ENCODE results near the gene CETN1. TPM values are rescaled to one million over a fixed set of nuclear protein-coding genes. Genes with fewer than 3 reads are reported as not detected.
A peak's percentile ranks its signal among the peaks of the same experiment; 100 is the strongest.

Gene CETN1
- total and polyA plus RNA-seq, 3 experiments from 2014 or later, result not detected

- peaks cover 9 to 19% (median 11%) of the 10 kb centered on the region in 3 donors for H3K4me1 Mint-ChIP-seq
- H3K36me3 Mint-ChIP-seq, result no peaks in the 10 kb centered on the region
- peaks cover 3 to 13% (median 7%) of the 10 kb centered on the region in 5 donors for H3K9me3 Mint-ChIP-seq
- Histone ChIP-seq H3K36me3 (ENCODE audit: insufficient read depth, low read length) (no peaks in the 10 kb centered on the region), H3K9me3 (ENCODE audit: low read length) (no peaks in the 10 kb centered on the region), H3K27ac (ENCODE audit: low read depth, low read length) (no peak overlapping the region), H3K27me3 (ENCODE audit: insufficient read depth, low read length, poor library complexity, severe bottlenecking) (no peaks in the 10 kb centered on the region), H3K4me3 (ENCODE audit: low read length) (no peak overlapping the region), H3K4me1 (ENCODE audit: insufficient read depth, low read length) (peaks cover 5% of the 10 kb centered on the region)
- no peak overlapping the region for H3K4me3 Mint-ChIP-seq
- H3K27me3 Mint-ChIP-seq, result peaks cover 13 to 44% of the 10 kb centered on the region in 2 donors
- H3K27ac Mint-ChIP-seq, result no peak overlapping the region
- DNase-seq, result no peak
- ChIA-PET POLR2A (no interaction called here), CTCF (no interaction called here)
Measured at GRCh38 chr18:595068-595467, 14.9 kb downstream of the CETN1 start.

- ChIA-PET POLR2A (no interaction called here), CTCF (no interaction called here)
- Histone ChIP-seq H3K4me3 (ENCODE audit: low read length) (no peak overlapping the region), H3K36me3 (ENCODE audit: insufficient read depth, low read length) (no peaks in the 10 kb centered on the region), H3K9me3 (ENCODE audit: low read length) (no peaks in the 10 kb centered on the region), H3K27me3 (ENCODE audit: insufficient read depth, low read length, poor library complexity, severe bottlenecking) (no peaks in the 10 kb centered on the region), H3K4me1 (ENCODE audit: insufficient read depth, low read length) (peaks cover 5% of the 10 kb centered on the region), H3K27ac (ENCODE audit: low read depth, low read length) (no peak overlapping the region)
- Mint-ChIP-seq H3K27me3 (peaks cover 13 to 46% of the 10 kb centered on the region in 2 donors), H3K36me3 (no peaks in the 10 kb centered on the region), H3K27ac (peak overlapping the region in 1 of 8 donors; percentile 27), H3K9me3 (peaks cover 0 to 10% (median 3%) of the 10 kb centered on the region in 5 donors), H3K4me3 (peak overlapping the region in 1 of 7 donors; percentile 30), H3K4me1 (peaks cover 9 to 19% (median 11%) of the 10 kb centered on the region in 3 donors)
- no peak for DNase-seq
Measured at GRCh38 chr18:595571-595970, 15.4 kb downstream of the CETN1 start.

GRCh38 chr18:596288-596881 is 16.2 kb downstream of the CETN1 start:
- no peak overlapping the region for H3K4me3 ChIP-seq (ENCODE audit: low read length)
- Mint-ChIP-seq H3K27me3 (peaks cover 15 to 54% of the 10 kb centered on the region in 2 donors), H3K27ac (peak overlapping the region in 4 of 8 donors; percentile 27 to 81 (median 52)), H3K9me3 (peaks cover 0 to 6% (median 2%) of the 10 kb centered on the region in 5 donors), H3K4me3 (peak overlapping the region in 5 of 7 donors; percentile 15 to 82 (median 23)), H3K4me1 (peaks cover 9 to 19% (median 11%) of the 10 kb centered on the region in 3 donors), H3K36me3 (no peaks in the 10 kb centered on the region)
- H3K9me3 ChIP-seq (ENCODE audit: low read length), result no peaks in the 10 kb centered on the region
- ChIA-PET CTCF (no interaction called here), POLR2A (no interaction called here)
- peak overlapping the region; percentile 12 for H3K27ac ChIP-seq (ENCODE audit: low read depth, low read length)
- peak in 1 of 5 donors; percentile 8 for DNase-seq
- H3K27me3 ChIP-seq (ENCODE audit: insufficient read depth, low read length, poor library complexity, severe bottlenecking), result no peaks in the 10 kb centered on the region
- no peaks in the 10 kb centered on the region for H3K36me3 ChIP-seq (ENCODE audit: insufficient read depth, low read length)
- peaks cover 5% of the 10 kb centered on the region for H3K4me1 ChIP-seq (ENCODE audit: insufficient read depth, low read length)

- no peak overlapping the region for H3K4me3 ChIP-seq (ENCODE audit: low read length)
- DNase-seq, result no peak
- POLR2A ChIA-PET, result no interaction called here
- Mint-ChIP-seq H3K36me3 (no peaks in the 10 kb centered on the region), H3K4me3 (no peak overlapping the region), H3K27ac (peak overlapping the region in 2 of 8 donors; percentile 29), H3K27me3 (peaks cover 15 to 53% of the 10 kb centered on the region in 2 donors), H3K9me3 (peaks cover 0 to 3% (median 2%) of the 10 kb centered on the region in 5 donors), H3K4me1 (peaks cover 9 to 19% (median 11%) of the 10 kb centered on the region in 3 donors)
- peaks cover 5% of the 10 kb centered on the region for H3K4me1 ChIP-seq (ENCODE audit: insufficient read depth, low read length)
- H3K27ac ChIP-seq (ENCODE audit: low read depth, low read length), result no peak overlapping the region
- no peaks in the 10 kb centered on the region for H3K27me3 ChIP-seq (ENCODE audit: insufficient read depth, low read length, poor library complexity, severe bottlenecking)
- CTCF ChIA-PET, result no interaction called here
- no peaks in the 10 kb centered on the region for H3K9me3 ChIP-seq (ENCODE audit: low read length)
- no peaks in the 10 kb centered on the region for H3K36me3 ChIP-seq (ENCODE audit: insufficient read depth, low read length)
Measured at GRCh38 chr18:598124-598589, 18.0 kb downstream of the CETN1 start.

GRCh38 chr18:600107-600506 is 19.9 kb downstream of the CETN1 start:
- peaks cover 5% of the 10 kb centered on the region for H3K4me1 ChIP-seq (ENCODE audit: insufficient read depth, low read length)
- no peak overlapping the region for H3K27ac Mint-ChIP-seq
- peaks cover 0 to 3% (median 2%) of the 10 kb centered on the region in 5 donors for H3K9me3 Mint-ChIP-seq
- peaks cover 9 to 19% (median 11%) of the 10 kb centered on the region in 3 donors for H3K4me1 Mint-ChIP-seq
- CTCF ChIA-PET, result no interaction called here
- no peaks in the 10 kb centered on the region for H3K36me3 Mint-ChIP-seq
- no peak overlapping the region for H3K27ac ChIP-seq (ENCODE audit: low read depth, low read length)
- DNase-seq, result no peak
- POLR2A ChIA-PET, result no interaction called here
- no peak overlapping the region for H3K4me3 Mint-ChIP-seq
- no peaks in the 10 kb centered on the region for H3K27me3 ChIP-seq (ENCODE audit: insufficient read depth, low read length, poor library complexity, severe bottlenecking)
- no peak overlapping the region for H3K4me3 ChIP-seq (ENCODE audit: low read length)
- H3K36me3 ChIP-seq (ENCODE audit: insufficient read depth, low read length), result no peaks in the 10 kb centered on the region
- H3K27me3 Mint-ChIP-seq, result peaks cover 11 to 39% of the 10 kb centered on the region in 2 donors
- H3K9me3 ChIP-seq (ENCODE audit: low read length), result no peaks in the 10 kb centered on the region

GRCh38 chr18:604771-605170 is 24.6 kb downstream of the CETN1 start:
- H3K27me3 Mint-ChIP-seq, result peaks cover 6 to 27% of the 10 kb centered on the region in 2 donors
- no peak overlapping the region for H3K4me3 Mint-ChIP-seq
- ChIA-PET POLR2A (no interaction called here), CTCF (no interaction called here)
- DNase-seq, result no peak
- Histone ChIP-seq H3K4me1 (ENCODE audit: insufficient read depth, low read length) (no peaks in the 10 kb centered on the region), H3K27ac (ENCODE audit: low read depth, low read length) (no peak overlapping the region), H3K9me3 (ENCODE audit: low read length) (no peaks in the 10 kb centered on the region), H3K4me3 (ENCODE audit: low read length) (no peak overlapping the region), H3K36me3 (ENCODE audit: insufficient read depth, low read length) (no peaks in the 10 kb centered on the region), H3K27me3 (ENCODE audit: insufficient read depth, low read length, poor library complexity, severe bottlenecking) (no peaks in the 10 kb centered on the region)
- no peaks in the 10 kb centered on the region for H3K4me1 Mint-ChIP-seq
- H3K36me3 Mint-ChIP-seq, result no peaks in the 10 kb centered on the region
- H3K9me3 Mint-ChIP-seq, result no peaks in the 10 kb centered on the region
- H3K27ac Mint-ChIP-seq, result no peak overlapping the region

- Mint-ChIP-seq H3K4me1 (no peaks in the 10 kb centered on the region), H3K27me3 (peaks cover 4 to 12% of the 10 kb centered on the region in 2 donors), H3K27ac (no peak overlapping the region), H3K9me3 (no peaks in the 10 kb centered on the region), H3K36me3 (no peaks in the 10 kb centered on the region), H3K4me3 (no peak overlapping the region)
- no peak overlapping the region for H3K27ac ChIP-seq (ENCODE audit: low read depth, low read length)
- no peak for DNase-seq
- no peaks in the 10 kb centered on the region for H3K4me1 ChIP-seq (ENCODE audit: insufficient read depth, low read length)
- no peaks in the 10 kb centered on the region for H3K9me3 ChIP-seq (ENCODE audit: low read length)
- no peak overlapping the region for H3K4me3 ChIP-seq (ENCODE audit: low read length)
- CTCF ChIA-PET, result interaction anchor here (1.2 kb wide), 1 partner anchor 18 kb away, joined by 3 read pairs; no protein-coding TSS in a partner anchor
- no peaks in the 10 kb centered on the region for H3K36me3 ChIP-seq (ENCODE audit: insufficient read depth, low read length)
- no peaks in the 10 kb centered on the region for H3K27me3 ChIP-seq (ENCODE audit: insufficient read depth, low read length, poor library complexity, severe bottlenecking)
- POLR2A ChIA-PET, result no interaction called here
Measured at GRCh38 chr18:607930-608329, 27.8 kb downstream of the CETN1 start.

GRCh38 chr18:610214-610928 is 30.2 kb downstream of the CETN1 start:
- ChIA-PET POLR2A (no interaction called here), CTCF (no interaction called here)
- no peaks in the 10 kb centered on the region for H3K4me1 Mint-ChIP-seq
- Histone ChIP-seq H3K9me3 (ENCODE audit: low read length) (no peaks in the 10 kb centered on the region), H3K36me3 (ENCODE audit: insufficient read depth, low read length) (no peaks in the 10 kb centered on the region), H3K27ac (ENCODE audit: low read depth, low read length) (no peak overlapping the region), H3K4me1 (ENCODE audit: insufficient read depth, low read length) (no peaks in the 10 kb centered on the region), H3K4me3 (ENCODE audit: low read length) (no peak overlapping the region), H3K27me3 (ENCODE audit: insufficient read depth, low read length, poor library complexity, severe bottlenecking) (no peaks in the 10 kb centered on the region)
- no peaks in the 10 kb centered on the region for H3K36me3 Mint-ChIP-seq
- peaks cover 4 to 12% of the 10 kb centered on the region in 2 donors for H3K27me3 Mint-ChIP-seq
- H3K4me3 Mint-ChIP-seq, result no peak overlapping the region
- no peaks in the 10 kb centered on the region for H3K9me3 Mint-ChIP-seq
- no peak overlapping the region for H3K27ac Mint-ChIP-seq
- no peak for DNase-seq
